HL-60 (cell line): ENCODE data around the gene EPHA4.

Experiments used
- CTCF ChIP-seq: IDR thresholded peaks from one replicate; pipeline ENCODE4 v1.5.1; 2011; ENCODE audit warnings: low read length, control low read depth, inconsistent platforms; ENCODE audit not compliant: insufficient read depth
- POLR2AphosphoS5 ChIP-seq: IDR thresholded peaks from 2 replicates; pipeline ENCODE4 v1.6.1; 2012; ENCODE audit warnings: low read depth

- no peak for TF ChIP-seq CTCF
- TF ChIP-seq POLR2AphosphoS5, result no peak
Observed at GRCh38 chr2:221480821-221481220, 91.3 kb downstream of the EPHA4 start.
